Left renal pelvis (tissue), 4 donors: ENCODE results near the gene ZNF630. TPM values are rescaled to one million over a fixed set of nuclear protein-coding genes. Genes with fewer than 3 reads are reported as not detected.
"Not testable (repeated sequence)": the region's sequence is repeated elsewhere in the genome, so short reads cannot be mapped to it uniquely, and the experiment has no call there.

Source experiments
- DNase-seq, 4 donors: peaks; one replicate each; pipeline ENCODE4 v3.0.0-alpha.2; 2013; ENCODE audit warnings: low read depth in 4 of 4, low spot score in 3 of 4
- polyA plus RNA-seq, 4 donors: library from polyadenylated mRNA; unstranded; fragments of 120-200 nt; gene quantifications; one replicate each; pipeline ENCODE4 v1.2.1, GENCODE V29; 2013; ENCODE audit not compliant: insufficient read length in 4 of 4

ZNF630 gene
- 1 to 10 TPM; 3.4 to 4.6 (median 4.0) TPM for polyA plus RNA-seq

- DNase-seq: peak; percentile 54 to 69 (median 58)
These were observed at the start of gene ZNF630 for GRCh38 chrX:48071064-48071985. Gene ZNF630 (minus strand): TSS chrX:48071640. CDS start chrX:48066886, 4,754 bp downstream.

GRCh38 chrX:48107717-48108116, 36.3 kb upstream of the ZNF630 start:
- DNase-seq: no peak

GRCh38 chrX:48102874-48103374, 31.5 kb upstream of the ZNF630 start:
- DNase-seq: no peak

GRCh38 chrX:48101443-48101842, 30.0 kb upstream of the ZNF630 start:
- DNase-seq: no peak

- not testable (repeated sequence) for DNase-seq
These were observed 21.1 kb upstream of the ZNF630 start for GRCh38 chrX:48092558-48092957.

GRCh38 chrX:48090123-48090522, 18.7 kb upstream of the ZNF630 start:
- no peak for DNase-seq

GRCh38 chrX:48086082-48086481, 14.6 kb upstream of the ZNF630 start:
- DNase-seq: no peak

- no peak for DNase-seq
These were observed 12.3 kb upstream of the ZNF630 start for GRCh38 chrX:48083706-48084105.

- no peak for DNase-seq
These were observed 11.8 kb upstream of the ZNF630 start for GRCh38 chrX:48083212-48083611.

- no peak for DNase-seq
These were observed 4.9 kb upstream of the ZNF630 start for GRCh38 chrX:48076343-48076742.

- no peak for DNase-seq
These were observed 656 bp upstream of the ZNF630 start for GRCh38 chrX:48071986-48072605.

- DNase-seq: no peak
These were observed 3.1 kb downstream of the ZNF630 start for GRCh38 chrX:48068096-48068887.

GRCh38 chrX:48064261-48064660, 7.2 kb downstream of the ZNF630 start:
- DNase-seq: no peak

GRCh38 chrX:48059296-48059639, 12.2 kb downstream of the ZNF630 start:
- no peak for DNase-seq

GRCh38 chrX:48058621-48059295, 12.7 kb downstream of the ZNF630 start:
- DNase-seq: no peak

- no peak for DNase-seq
These were observed 24.6 kb downstream of the ZNF630 start for GRCh38 chrX:48046846-48047245.

- DNase-seq: no peak
These were observed 25.8 kb downstream of the ZNF630 start for GRCh38 chrX:48045410-48046311.

GRCh38 chrX:48043056-48043455, 28.4 kb downstream of the ZNF630 start:
- no peak for DNase-seq

GRCh38 chrX:48035891-48036290, 35.5 kb downstream of the ZNF630 start:
- DNase-seq: no peak
